Neural cell (in vitro differentiated cells): ENCODE measurements around the gene ACOX1. TPM values are rescaled to one million over a fixed set of nuclear protein-coding genes. Genes with fewer than 3 reads are reported as not detected.

Source experiments
- H2AFZ ChIP-seq: fragments of 200-600, 300-800 bp; sonication (generic), shearing (Covaris generic); 2 replicates; pipeline ENCODE4 v1.6.0; 2014; ENCODE audit warnings: low read depth, mild to moderate bottlenecking, antibody characterized with exemption, low read length, moderate library complexity
- H3F3A ChIP-seq: fragments of 200-600 bp; shearing (Covaris generic); 2 replicates; pipeline ENCODE4 v1.6.1; 2016; ENCODE audit warnings: mild to moderate bottlenecking, moderate library complexity, mixed read lengths, antibody characterized with exemption, low read length; ENCODE audit not compliant: insufficient read depth, poor library complexity, severe bottlenecking
- H3K27ac ChIP-seq: fragments of 200-600, 300-800 bp; sonication (generic), shearing (Covaris generic); 2 replicates; pipeline ENCODE4 v1.5.1; 2014; ENCODE audit warnings: mild to moderate bottlenecking, low read length, moderate library complexity
- H3K27me3 ChIP-seq: fragments of 300-800, 200-600 bp; sonication (generic), shearing (Covaris generic); 2 replicates; pipeline ENCODE4 v1.6.0; 2014; ENCODE audit warnings: mild to moderate bottlenecking, low read depth, low read length, moderate library complexity; ENCODE audit not compliant: insufficient read depth
- H3K36me3 ChIP-seq: fragments of 300-800, 200-600 bp; sonication (generic), shearing (Covaris generic); 2 replicates; pipeline ENCODE4 v1.5.1; 2014; ENCODE audit warnings: mild to moderate bottlenecking, antibody characterized with exemption, low read length, moderate library complexity; ENCODE audit not compliant: insufficient read depth
- H3K4me2 ChIP-seq: fragments of 300-800, 200-600 bp; sonication (generic), shearing (Covaris generic); 2 replicates; pipeline ENCODE4 v1.6.0; 2014; ENCODE audit warnings: mild to moderate bottlenecking, low read length
- H3K4me3 ChIP-seq: fragments of 300-800, 200-600 bp; sonication (generic), shearing (Covaris generic); 2 replicates; pipeline ENCODE4 v1.5.1; 2014; ENCODE audit warnings: mild to moderate bottlenecking, low read length, moderate library complexity
- H3K79me2 ChIP-seq: fragments of 200-600 bp; shearing (Covaris generic); replicated peaks from 2 replicates; pipeline ENCODE4 v1.6.0; 2014; ENCODE audit warnings: mild to moderate bottlenecking, low read length, moderate library complexity; ENCODE audit not compliant: insufficient read depth
- H3K9ac ChIP-seq: fragments of 300-800, 200-600 bp; sonication (generic), shearing (Covaris generic); 2 replicates; pipeline ENCODE4 v1.6.1; 2016; ENCODE audit warnings: mild to moderate bottlenecking, low read length, mixed read lengths
- H3K9me2 ChIP-seq: fragments of 200-600 bp; shearing (Covaris generic); 2 replicates; pipeline ENCODE4 v1.6.1; 2016; ENCODE audit warnings: mild to moderate bottlenecking, low read length, mixed read lengths; ENCODE audit not compliant: insufficient read depth
- H3K9me3 ChIP-seq: fragments of 200-600, 300-800 bp; sonication (generic), shearing (Covaris generic); 2 replicates; pipeline ENCODE4 v1.6.1; 2016; ENCODE audit warnings: mild to moderate bottlenecking, mixed run types, low read length, moderate library complexity, mixed read lengths
- H4K20me1 ChIP-seq: fragments of 200-600 bp; shearing (Covaris generic); 2 replicates; pipeline ENCODE4 v1.6.1; 2016; ENCODE audit warnings: mild to moderate bottlenecking, mixed run types; ENCODE audit not compliant: insufficient read depth
- CTCF ChIP-seq: fragments of 450-650 bp; IDR thresholded peaks from 2 replicates; pipeline ENCODE4 v1.5.1; 2014; ENCODE audit warnings: antibody characterized with exemption, mild to moderate bottlenecking, moderate library complexity; ENCODE audit not compliant: poor library complexity, severe bottlenecking
- EP300 ChIP-seq: fragments of 450-650 bp; conservative IDR thresholded peaks from 2 replicates; pipeline ENCODE4 v1.6.1; 2014; ENCODE audit warnings: antibody characterized with exemption, mild to moderate bottlenecking, moderate library complexity; ENCODE audit not compliant: poor library complexity, severe bottlenecking
- EZH2 ChIP-seq: fragments of 200-600, 300-800 bp; shearing (Covaris generic), sonication (generic); IDR thresholded peaks from 2 replicates; pipeline ENCODE4 v1.6.1; 2014; ENCODE audit warnings: antibody characterized with exemption, low read length, borderline replicate concordance, mild to moderate bottlenecking; ENCODE audit not compliant: insufficient read depth, poor library complexity, severe bottlenecking
- MXI1 ChIP-seq: fragments of 450-650 bp; conservative IDR thresholded peaks from 2 replicates; pipeline ENCODE4 v1.6.1; 2014; ENCODE audit warnings: antibody characterized with exemption, mild to moderate bottlenecking; ENCODE audit not compliant: poor library complexity, severe bottlenecking
- POLR2AphosphoS5 ChIP-seq: IDR thresholded peaks from 2 replicates; pipeline ENCODE4 v1.6.1; 2012
- RAD21 ChIP-seq: fragments of 450-650 bp; conservative IDR thresholded peaks from 2 replicates; pipeline ENCODE4 v1.6.1; 2014; ENCODE audit warnings: antibody characterized with exemption, mild to moderate bottlenecking, moderate library complexity
- REST ChIP-seq: IDR thresholded peaks from 2 replicates; pipeline ENCODE4 v1.6.1; 2012; ENCODE audit warnings: borderline replicate concordance
- SMC3 ChIP-seq: fragments of 450-650 bp; conservative IDR thresholded peaks from 2 replicates; pipeline ENCODE4 v1.6.1; 2014; ENCODE audit warnings: antibody characterized with exemption, mild to moderate bottlenecking, moderate library complexity; ENCODE audit not compliant: poor library complexity
- TAF1 ChIP-seq: IDR thresholded peaks from 2 replicates; pipeline ENCODE4 v1.6.1; 2012; ENCODE audit warnings: low read depth
- polyA plus RNA-seq: library from polyadenylated mRNA; depleted of rRNA; stranded (reverse); fragments of >200 nt; gene quantifications from 2 replicates; pipeline ENCODE4 v1.2.3, GENCODE V29; 2014

ACOX1 gene
- polyA plus RNA-seq, 1 donor from 2014 or later: 31.2 TPM

GRCh38 chr17:76018340-76018680 is 39.3 kb upstream of the ACOX1 start:
- Histone ChIP-seq H3K9me3 (no peaks in the 10 kb centered on the region), H3K36me3 (no peaks in the 10 kb centered on the region), H3K27ac (no peak overlapping the region), H4K20me1 (no peaks in the 10 kb centered on the region), H3K27me3 (no peaks in the 10 kb centered on the region), H3K9me2 (no peaks in the 10 kb centered on the region), H3K4me3 (no peak overlapping the region), H3F3A (no peaks in the 10 kb centered on the region), H2AFZ (no peak overlapping the region), H3K79me2 (no peaks in the 10 kb centered on the region), H3K9ac (no peak overlapping the region), H3K4me2 (no peak overlapping the region)
- no peak for TF ChIP-seq REST
- TF ChIP-seq SMC3: no peak
- TF ChIP-seq EP300: no peak
- TF ChIP-seq POLR2AphosphoS5: no peak
- TF ChIP-seq RAD21: no peak
- no peak for TF ChIP-seq CTCF
- TF ChIP-seq EZH2: no peak
- TF ChIP-seq MXI1: no peak
- no peak for TF ChIP-seq TAF1

- no peaks in the 10 kb centered on the region for H3K9me2 ChIP-seq
- no peak overlapping the region for H3K4me2 ChIP-seq
- no peaks in the 10 kb centered on the region for H4K20me1 ChIP-seq
- TF ChIP-seq REST: no peak
- TF ChIP-seq MXI1: no peak
- TF ChIP-seq SMC3: no peak
- no peak for TF ChIP-seq POLR2AphosphoS5
- no peak for TF ChIP-seq EZH2
- TF ChIP-seq RAD21: no peak
- no peak for TF ChIP-seq EP300
- TF ChIP-seq CTCF: no peak
- no peak for TF ChIP-seq TAF1
- H3K27me3 ChIP-seq: no peaks in the 10 kb centered on the region
- no peaks in the 10 kb centered on the region for H3K9me3 ChIP-seq
- no peaks in the 10 kb centered on the region for H3K79me2 ChIP-seq
- no peak overlapping the region for H3K9ac ChIP-seq
- H3F3A ChIP-seq: no peaks in the 10 kb centered on the region
- no peak overlapping the region for H3K27ac ChIP-seq
- no peak overlapping the region for H3K4me3 ChIP-seq
- no peaks in the 10 kb centered on the region for H3K36me3 ChIP-seq
- no peak overlapping the region for H2AFZ ChIP-seq
Observed at GRCh38 chr17:76017481-76018339, 38.7 kb upstream of the ACOX1 start.
